DMS53 treated with DMSO at 0.1 percent for 48 hours (cell line): ENCODE measurements around the gene UPK2.
A peak's percentile ranks its signal among the peaks of the same experiment; 100 is the strongest.

Experiments
- DNase-seq: peaks from one replicate; lab custom pipeline; 2025; ENCODE audit not compliant: unreplicated experiment; lab: John Stamatoyannopoulos, UW

The UPK2 gene

GRCh38 chr11:118956094-118956846, at the start of gene UPK2:
TSS of gene UPK2 (plus strand) at chr11:118956298. CDS start at chr11:118956351, 53 bp downstream.
- DNase-seq = peak; percentile 55

GRCh38 chr11:118907051-118908042, 48.8 kb upstream of the UPK2 start:
- peak; percentile 38 for DNase-seq

GRCh38 chr11:118908264-118908663, 47.8 kb upstream of the UPK2 start:
- DNase-seq = no peak

- DNase-seq = no peak
Observed at GRCh38 chr11:118908901-118909618, 47.0 kb upstream of the UPK2 start.

GRCh38 chr11:118909619-118910308, 46.3 kb upstream of the UPK2 start:
- DNase-seq = no peak

- peak; percentile 58 for DNase-seq
Observed at GRCh38 chr11:118910309-118911112, 45.6 kb upstream of the UPK2 start.

- peak; percentile 57 for DNase-seq
Observed at GRCh38 chr11:118911113-118911879, 44.8 kb upstream of the UPK2 start.

GRCh38 chr11:118911880-118912741, 44.0 kb upstream of the UPK2 start:
- peak; percentile 97 for DNase-seq

GRCh38 chr11:118912742-118913410, 43.2 kb upstream of the UPK2 start:
- peak; percentile 34 for DNase-seq

- no peak for DNase-seq
Observed at GRCh38 chr11:118913411-118914125, 42.5 kb upstream of the UPK2 start.

GRCh38 chr11:118914178-118914918, 41.8 kb upstream of the UPK2 start:
- DNase-seq = no peak

GRCh38 chr11:118914987-118915386, 41.1 kb upstream of the UPK2 start:
- no peak for DNase-seq

GRCh38 chr11:118915396-118915795, 40.7 kb upstream of the UPK2 start:
- DNase-seq = no peak

GRCh38 chr11:118915941-118916841, 39.9 kb upstream of the UPK2 start:
- no peak for DNase-seq

- DNase-seq = no peak
Observed at GRCh38 chr11:118916842-118917388, 39.2 kb upstream of the UPK2 start.
